HG03064 (cell line): ENCODE measurements around the gene GNAQ.

Experiments
- ATAC-seq: cut with Tn5 transposase; IDR thresholded peaks from one replicate; pipeline ENCODE4 v1.9.1; 2021; ENCODE audit warnings: low read depth; ENCODE audit not compliant: unreplicated experiment

GNAQ gene

DNA sequence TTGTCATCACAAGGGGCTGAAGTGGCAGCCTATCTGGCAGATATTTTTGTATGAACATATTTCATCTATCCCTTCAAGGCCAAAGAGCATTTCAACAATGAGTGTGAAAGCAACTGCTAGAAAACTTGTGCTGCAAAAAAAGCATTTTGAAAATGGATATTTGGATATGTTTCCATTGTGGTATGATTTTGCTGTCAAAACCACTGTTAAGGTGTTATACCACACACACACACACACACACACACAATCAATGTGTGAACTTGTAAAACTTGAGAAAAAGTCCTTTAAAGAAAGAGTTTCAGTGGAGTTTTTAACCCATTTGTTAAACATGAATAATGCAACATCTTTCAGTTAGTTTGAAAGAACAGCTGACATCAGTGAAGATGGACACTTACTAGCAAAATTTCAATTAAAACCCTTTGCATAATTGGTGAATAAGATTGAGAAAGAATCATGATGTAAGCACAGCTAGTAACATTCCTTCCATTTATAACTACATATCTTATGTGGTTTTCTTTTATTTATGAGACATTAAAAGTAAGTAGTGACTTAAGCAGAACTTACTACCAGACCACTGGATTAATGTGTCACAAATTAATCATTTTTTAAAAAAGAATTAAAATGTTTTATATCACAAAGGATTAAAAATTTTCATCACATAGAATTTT lies 200.9 kb downstream of the GNAQ start:
- ATAC-seq = no peak

DNA sequence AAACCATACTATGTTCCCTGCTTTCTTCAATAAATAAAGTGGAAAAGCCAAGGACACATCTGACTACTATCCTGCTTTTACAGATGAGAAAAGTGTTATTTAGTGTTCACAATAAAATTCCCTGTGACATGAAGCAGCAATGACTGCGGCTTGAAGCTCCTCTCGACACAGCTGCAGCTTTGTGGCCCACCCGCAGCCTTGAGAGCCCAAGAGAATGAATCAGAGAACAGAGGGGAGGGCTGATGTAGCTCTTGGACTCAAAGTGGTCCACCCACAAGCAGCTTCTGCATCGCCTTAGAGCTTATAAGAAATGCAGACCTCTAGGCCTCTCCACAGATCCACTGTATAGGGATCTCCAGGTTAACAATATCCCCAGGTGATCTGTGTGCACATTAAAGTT lies 202.2 kb downstream of the GNAQ start:
- ATAC-seq = no peak

- ATAC-seq = no peak
These were observed 204.4 kb downstream of the GNAQ start for GRCh38 chr9:77827104-77827784.

- no peak for ATAC-seq
These were observed 205.0 kb downstream of the GNAQ start for GRCh38 chr9:77826621-77827020.

DNA sequence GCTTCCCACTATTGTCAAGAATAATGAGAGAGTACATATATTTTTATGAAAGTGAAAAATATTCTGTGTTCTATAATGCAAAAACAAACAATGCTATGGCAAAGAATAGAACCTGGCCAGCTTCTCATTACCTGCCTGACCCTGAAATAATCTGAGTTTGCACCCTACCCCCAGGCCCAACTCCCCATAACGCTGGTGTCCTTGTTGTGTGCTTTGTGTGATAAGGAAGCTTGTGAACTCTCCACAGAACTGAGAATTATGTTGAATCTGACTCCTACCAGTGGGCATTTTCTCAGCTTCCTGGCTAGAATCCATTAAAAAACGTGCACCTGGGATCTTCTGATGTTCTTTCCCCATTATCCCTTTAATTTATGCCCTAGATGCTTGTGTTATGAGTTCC lies 205.5 kb downstream of the GNAQ start:
- no peak for ATAC-seq

DNA sequence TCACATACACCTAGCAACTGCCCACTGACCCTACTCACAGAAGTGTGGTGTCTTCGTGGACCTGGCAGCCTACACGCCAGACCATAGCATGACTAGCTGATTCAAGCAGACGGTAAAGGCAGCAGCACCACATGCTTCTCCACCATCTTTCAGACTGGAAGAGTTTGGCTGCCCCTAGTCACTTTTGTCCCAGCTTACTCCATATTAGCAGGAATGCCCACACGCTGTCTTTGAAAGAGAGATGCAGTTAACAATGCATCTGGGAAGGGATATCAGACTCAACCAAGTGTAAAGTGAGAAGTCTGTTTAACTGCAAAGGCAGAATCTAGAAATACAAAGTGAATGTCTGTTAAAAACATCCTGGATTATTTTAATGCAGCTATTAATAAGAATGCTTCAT lies 206.2 kb downstream of the GNAQ start:
- no peak for ATAC-seq

- ATAC-seq = no peak
These were observed 211.2 kb downstream of the GNAQ start for GRCh38 chr9:77820293-77820954.

- ATAC-seq = no peak
These were observed 212.0 kb downstream of the GNAQ start for GRCh38 chr9:77819657-77820056.

DNA sequence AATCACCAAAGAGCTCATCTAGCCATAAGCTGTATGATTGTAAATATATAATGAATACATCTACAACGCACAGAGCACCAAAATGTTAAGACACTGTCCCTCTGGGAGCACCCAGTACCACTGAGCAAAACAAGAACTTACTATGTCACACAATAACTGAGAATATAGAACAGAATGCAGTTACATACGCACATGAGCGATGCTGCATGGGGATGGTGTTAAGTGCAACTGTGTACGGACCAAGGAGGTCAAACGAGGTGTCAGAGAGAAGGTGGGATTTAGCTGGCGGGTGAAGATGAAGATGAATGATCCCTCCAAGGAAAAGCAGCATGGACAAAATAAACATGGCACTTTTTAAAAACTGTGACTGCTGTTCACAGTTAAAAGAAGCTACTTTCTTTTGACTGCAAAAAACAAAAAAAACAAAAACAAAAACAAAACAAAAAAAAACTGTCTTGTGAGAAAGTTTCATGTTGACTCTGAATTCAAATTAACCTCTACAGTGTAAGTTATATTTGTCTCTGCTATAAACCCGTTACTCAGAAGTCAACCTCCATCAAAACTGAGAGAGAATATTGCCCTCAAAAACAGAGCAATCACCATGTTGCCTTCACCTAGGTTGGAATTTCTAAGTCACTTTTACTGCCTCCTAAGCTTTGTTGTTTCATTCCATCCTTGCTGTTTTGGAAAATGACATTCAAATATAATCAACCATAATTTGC lies 213.9 kb downstream of the GNAQ start:
- no peak for ATAC-seq

DNA sequence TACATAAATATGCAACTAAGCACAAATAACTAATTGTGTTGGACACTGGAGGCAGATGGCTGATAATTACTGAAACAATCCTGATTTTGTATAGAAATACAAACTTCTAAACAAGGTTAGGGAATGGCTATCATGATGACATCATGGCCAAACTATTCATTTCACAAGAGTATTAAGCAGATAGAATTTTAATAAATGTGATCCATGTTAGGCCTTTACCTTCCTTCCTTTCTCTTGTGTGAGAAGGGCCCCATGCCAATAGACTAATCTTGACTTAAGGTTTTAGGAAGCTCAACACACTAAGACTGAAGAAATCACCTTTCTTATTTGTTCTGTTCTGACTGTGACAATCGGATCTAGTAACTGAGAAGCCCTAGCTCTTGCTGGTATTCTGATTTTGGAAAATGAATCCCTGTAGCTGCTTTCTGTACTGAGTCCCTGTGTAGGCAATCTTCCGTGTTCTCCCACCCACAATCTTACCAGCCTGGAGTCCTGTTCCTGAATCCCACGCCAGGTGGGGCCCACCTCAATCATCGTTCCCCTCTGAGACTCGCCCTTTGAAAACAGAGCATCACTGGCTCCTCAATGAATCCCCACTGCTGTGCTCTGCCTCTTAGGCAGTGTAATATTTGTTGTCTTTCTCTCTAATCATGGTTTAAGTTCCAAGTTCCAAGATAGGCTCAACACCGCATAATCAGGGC lies 214.8 kb downstream of the GNAQ start:
- ATAC-seq = no peak

GRCh38 chr9:77815260-77815659 lies 216.4 kb downstream of the GNAQ start:
- ATAC-seq = no peak

- no peak for ATAC-seq
These were observed 219.8 kb downstream of the GNAQ start for GRCh38 chr9:77811832-77812231.

GRCh38 chr9:77810637-77811119 lies 220.9 kb downstream of the GNAQ start:
- ATAC-seq = no peak

DNA sequence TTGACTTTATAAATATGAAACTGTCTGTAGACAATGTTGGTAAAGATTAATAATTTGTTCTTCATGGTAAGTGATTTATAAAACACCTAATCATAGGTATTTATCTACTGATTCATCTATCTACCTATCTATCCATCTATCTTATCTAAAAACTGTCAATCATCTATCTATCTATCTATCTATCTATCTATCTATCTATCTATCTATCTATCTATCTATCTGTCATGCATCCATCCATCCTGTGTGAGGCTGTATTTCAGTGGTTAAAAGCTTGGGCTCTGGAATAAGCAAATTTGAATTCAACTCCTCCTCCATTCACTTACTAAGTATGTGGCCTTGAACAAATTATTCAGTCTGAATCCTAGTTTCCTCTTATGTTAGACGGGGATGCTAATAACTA lies 221.6 kb downstream of the GNAQ start:
- ATAC-seq = no peak

- ATAC-seq = no peak
These were observed 222.1 kb downstream of the GNAQ start for GRCh38 chr9:77809552-77809951.

DNA sequence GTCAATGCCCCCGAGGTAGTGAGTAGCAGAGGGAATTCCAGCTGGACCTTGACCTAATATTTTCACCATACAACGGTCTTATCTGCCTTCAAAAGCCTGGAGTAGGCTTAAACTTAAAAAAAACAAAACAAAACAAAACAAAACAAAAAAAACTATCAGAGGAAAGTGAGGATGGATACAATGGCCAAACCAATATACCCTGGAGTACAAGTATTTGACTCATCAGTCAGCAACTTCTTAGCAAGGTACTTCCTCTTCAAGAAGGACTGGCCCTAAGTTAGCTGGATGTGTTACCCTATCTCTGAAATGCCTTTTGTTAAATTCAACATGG lies 222.9 kb downstream of the GNAQ start:
- no peak for ATAC-seq

DNA sequence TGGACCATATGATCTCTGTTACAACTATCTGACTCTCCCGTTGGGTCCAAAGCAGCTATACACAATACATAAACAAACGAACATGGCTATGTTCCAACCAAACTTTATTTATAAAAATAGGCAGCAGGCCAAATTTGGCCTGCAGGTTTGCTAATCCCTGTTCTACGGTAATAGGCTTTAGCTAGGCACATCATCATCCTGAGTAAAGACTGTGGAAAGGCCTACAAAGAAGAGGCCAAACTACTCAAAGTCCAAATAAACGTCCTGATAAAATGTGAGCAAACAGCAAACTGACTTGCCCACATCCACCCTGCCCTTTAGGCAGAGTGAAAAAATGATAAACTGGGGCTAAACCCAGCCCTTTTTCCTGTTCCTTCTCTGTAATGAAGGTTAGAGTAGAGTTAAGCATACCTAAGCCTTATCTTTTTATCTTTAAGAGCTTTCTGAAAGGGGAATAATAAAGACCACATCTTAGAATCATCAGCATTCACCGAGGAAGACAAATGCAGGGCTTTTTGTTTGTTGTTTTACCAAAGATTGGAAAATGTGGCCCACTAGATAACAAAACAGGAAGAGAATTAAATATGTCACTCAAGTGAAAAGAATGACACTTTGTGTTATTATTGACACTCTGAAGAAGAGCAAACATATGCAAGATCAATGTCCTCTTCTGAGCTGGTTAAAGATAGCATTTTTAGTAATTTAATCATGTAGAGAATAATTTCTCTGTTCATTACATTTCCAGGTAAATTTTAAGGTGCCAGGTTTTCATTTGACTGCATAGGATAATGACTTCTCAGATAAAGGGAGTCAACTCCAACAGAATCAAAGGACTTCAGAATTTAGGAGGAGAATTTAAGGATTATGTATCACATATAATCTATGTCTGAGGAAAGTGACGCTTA lies 223.5 kb downstream of the GNAQ start:
- ATAC-seq = no peak

- ATAC-seq = no peak
These were observed 224.3 kb downstream of the GNAQ start for GRCh38 chr9:77807281-77807683.

GRCh38 chr9:77806741-77807140 lies 224.9 kb downstream of the GNAQ start:
- no peak for ATAC-seq

DNA sequence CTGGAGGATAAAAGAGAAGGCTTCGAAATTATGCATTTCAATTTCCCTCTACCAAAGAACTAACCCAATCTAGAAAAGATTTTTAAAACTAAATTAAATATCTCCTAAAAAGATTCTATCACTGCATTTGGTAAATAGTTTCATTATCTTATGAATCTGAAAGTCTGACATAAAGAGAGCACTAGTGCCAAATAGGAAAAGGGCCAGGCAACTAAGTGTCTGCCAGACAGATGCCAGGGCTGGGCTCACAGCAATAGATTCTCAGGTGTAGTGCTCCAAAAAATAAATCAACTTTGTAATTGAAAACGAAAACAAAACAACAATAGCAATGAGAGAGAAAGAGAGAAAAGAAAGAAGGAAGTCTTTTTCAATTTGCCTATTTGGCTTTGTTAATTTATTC lies 225.8 kb downstream of the GNAQ start:
- no peak for ATAC-seq
